HepG2 (cell line): ENCODE data around the gene S100A5. TPM values are rescaled to one million over a fixed set of nuclear protein-coding genes. Genes with fewer than 3 reads are reported as not detected.

Experiments used
- ATAC-seq: fragments of 200-7000 bp; cut with Tn5 transposase; 3 replicates; pipeline ENCODE4 v1.9.1; 2020; ENCODE audit warnings: mild to moderate bottlenecking, moderate library complexity
- BruUV-seq: library from RNA; stranded (reverse); fragments of 400-500 nt; replicated peaks from 2 replicates; lab custom pipeline; 2021; lab: Mats Ljungman, UMichigan
- CTCF ChIA-PET: fragments of 300-600 bp; formaldehyde crosslinking; extraction: SDS; loops from one replicate; lab custom pipeline; 2021; ENCODE audit warnings: low total read pairs, inconsistent platforms, low intra/inter-chr PET ratio; lab: Yijun Ruan, JAX
- POLR2A ChIA-PET: fragments of 350-600 bp; sonication (Branson Sonifier 250); formaldehyde crosslinking; loops from one replicate; lab custom pipeline; 2020; ENCODE audit warnings: antibody characterized with exemption, inconsistent platforms; lab: Yijun Ruan, JAX
- DNase-seq: peaks from one replicate; pipeline ENCODE4 v3.0.0-alpha.2; 2015; ENCODE audit warnings: low spot score
- FAIRE-seq: peaks from 3 replicates; lab custom pipeline; 2011; peaks lifted over from hg19 to GRCh38; lab: Jason Lieb, UNC
- H2AFZ ChIP-seq: one replicate; pipeline ENCODE4 v1.6.1; 2011; ENCODE audit warnings: low read length, inconsistent platforms
- H3K27ac ChIP-seq: fragments of 300-600 bp; 3 replicates; pipeline ENCODE4 v1.8.0; 2011; ENCODE audit warnings: mixed run types, mild to moderate bottlenecking, mixed read lengths, low read length, inconsistent platforms; ENCODE audit not compliant: insufficient read depth; ENCODE audit errors: extremely low read length
- H3K27me3 ChIP-seq, 2 experiments: fragments of 200-600 bp in 1 of 2; 2 replicates in 1 of 2; 3 replicates in 1 of 2; pipeline versions ENCODE4 v1.6.0 to v1.8.0; 2011; ENCODE audit warnings: low read length in 2 of 2, mild to moderate bottlenecking in 2 of 2, moderate library complexity in 2 of 2, inconsistent platforms in 1 of 2; ENCODE audit not compliant: insufficient read depth in 2 of 2, control insufficient read depth in 1 of 2
- H3K36me3 ChIP-seq, 2 experiments: fragments of 200-600 bp in 1 of 2; replicated peaks in 1 of 2; 2 replicates in 1 of 2; 3 replicates in 1 of 2; pipeline versions ENCODE4 v1.5.1 to v1.8.0; 2011; ENCODE audit warnings: low read length in 2 of 2, inconsistent platforms in 1 of 2; ENCODE audit not compliant: insufficient read depth in 2 of 2, control insufficient read depth in 1 of 2
- H3K4me1 ChIP-seq: 2 replicates; pipeline ENCODE4 v1.5.1; 2012; ENCODE audit warnings: low read length, inconsistent platforms; ENCODE audit not compliant: insufficient read depth
- H3K4me2 ChIP-seq: 2 replicates; pipeline ENCODE4 v1.6.0; 2011; ENCODE audit warnings: low read depth, low read length, inconsistent platforms
- H3K4me3 ChIP-seq, 3 experiments: fragments of 200-600 bp in 1 of 3; sonication (generic), shearing (Covaris generic) in 1 of 3; replicated peaks in 1 of 3; 2 replicates each; pipeline ENCODE4 v1.5.1; 2011 to 2016; ENCODE audit warnings: low read length in 3 of 3, inconsistent platforms in 2 of 3, low read depth in 2 of 3, mild to moderate bottlenecking in 2 of 3, control low read depth in 1 of 3, mixed read lengths in 1 of 3; ENCODE audit not compliant: insufficient read depth in 1 of 3
- H3K79me2 ChIP-seq: one replicate; pipeline ENCODE4 v1.6.1; 2011; ENCODE audit warnings: low read length, inconsistent platforms; ENCODE audit not compliant: insufficient read depth
- H3K9ac ChIP-seq: 2 replicates; pipeline ENCODE4 v1.6.0; 2011; ENCODE audit warnings: mild to moderate bottlenecking, low read depth, low read length, inconsistent platforms; ENCODE audit not compliant: insufficient read depth
- H3K9me3 ChIP-seq: 2 replicates; pipeline ENCODE4 v1.5.1; 2012; ENCODE audit warnings: mild to moderate bottlenecking, low read length
- H4K20me1 ChIP-seq: 2 replicates; pipeline ENCODE4 v1.6.0; 2011; ENCODE audit warnings: inconsistent platforms, mild to moderate bottlenecking, low read length, moderate library complexity; ENCODE audit not compliant: insufficient read depth
- FOSL2 ChIP-seq: sonication (generic); formaldehyde crosslinking; IDR thresholded peaks from 2 replicates; pipeline ENCODE4 v1.4.0; 2020; ENCODE audit warnings: missing genetic modification reagents
- GATAD2A ChIP-seq: IDR thresholded peaks from 2 replicates; pipeline ENCODE4 v1.6.1; 2016
- KMT2A ChIP-seq: sonication (generic); formaldehyde crosslinking; IDR thresholded peaks from 2 replicates; pipeline ENCODE4 v1.4.0; 2020; ENCODE audit warnings: missing genetic modification reagents
- MEIS1 ChIP-seq: sonication (generic); formaldehyde crosslinking; IDR thresholded peaks from 2 replicates; pipeline ENCODE4 v1.9.0; 2021; ENCODE audit warnings: mild to moderate bottlenecking, missing genetic modification reagents, moderate library complexity, borderline replicate concordance
- SP140L ChIP-seq: sonication (generic); formaldehyde crosslinking; IDR thresholded peaks from 2 replicates; pipeline ENCODE4 v1.4.0; 2020; ENCODE audit warnings: missing genetic modification reagents, borderline replicate concordance
- ZBTB20 ChIP-seq: sonication (generic); formaldehyde crosslinking; IDR thresholded peaks from 2 replicates; pipeline ENCODE4 v1.8.1; 2023; ENCODE audit warnings: missing genetic modification reagents, low read depth, mild to moderate bottlenecking, borderline replicate concordance
- ZNF18 ChIP-seq: sonication (generic); formaldehyde crosslinking; IDR thresholded peaks from 2 replicates; pipeline ENCODE4 v1.8.0; 2022; ENCODE audit warnings: mild to moderate bottlenecking, missing genetic modification reagents; ENCODE audit not compliant: insufficient replicate concordance
- ZNF317 ChIP-seq: sonication (generic); formaldehyde crosslinking; IDR thresholded peaks from 2 replicates; pipeline ENCODE4 v1.5.0; 2020; ENCODE audit warnings: mild to moderate bottlenecking, missing genetic modification reagents
- ZNF607 ChIP-seq: sonication (generic); formaldehyde crosslinking; IDR thresholded peaks from 2 replicates; pipeline ENCODE4 v1.5.1; 2020; ENCODE audit warnings: missing genetic modification reagents, mild to moderate bottlenecking, borderline replicate concordance
- ZNF629 ChIP-seq: sonication (generic); formaldehyde crosslinking; conservative IDR thresholded peaks from 2 replicates; pipeline ENCODE4 v1.5.0; 2020; ENCODE audit warnings: missing genetic modification reagents
- ZNF704 ChIP-seq: sonication (generic); formaldehyde crosslinking; IDR thresholded peaks from 2 replicates; pipeline ENCODE4 v1.8.1; 2023; ENCODE audit warnings: mild to moderate bottlenecking, inconsistent platforms, moderate library complexity, missing genetic modification reagents, borderline replicate concordance
- WGBS: methylation state at CpG from one replicate; pipeline ENCODE4 v1.1.6; 2017; ENCODE audit warnings: low lambda C conversion rate; 5-methylcytosine and 5-hydroxymethylcytosine counted together
- in situ Hi-C: cut with HindIII; loops from 2 replicates; pipeline ENCODE4 v1.10.0; 2017; ENCODE audit warnings: low pct_unique_long_range_greater_than_20kb; ENCODE audit not compliant: extremely low pct_ligation_motif_present
- intact Hi-C: fragments of 100-400 bp; cut with micrococcal nuclease; formaldehyde crosslinking; loops from one replicate; pipeline ENCODE4 v1.10.0; 2022; ENCODE audit not compliant: unreplicated experiment
- polyA plus RNA-seq, 8 experiments: library from polyadenylated mRNA; depleted of rRNA in 3 of 8; stranded (reverse) in 7 of 8; unstranded in 1 of 8; fragments of >200 nt; fragmentation: Illumina TruSeq in 4 of 8; extraction: Trizol in 4 of 8; gene quantifications; 2 replicates each; pipeline versions ENCODE4 v1.2.1 to v1.2.3, GENCODE V29; 2011 to 2016; ENCODE audit warnings: low read depth in 4 of 8, missing spikeins in 1 of 8, mixed read lengths in 1 of 8; ENCODE audit not compliant: insufficient read depth in 1 of 8
- total RNA-seq, 5 experiments: library from RNA; depleted of rRNA; stranded (reverse); fragments of >200 nt; fragmentation: Illumina TruSeq; extraction: Trizol; gene quantifications; 2 replicates each; pipeline ENCODE4 v1.2.3, GENCODE V29; 2016; ENCODE audit warnings: low read depth in 1 of 5
- TF ChIP-seq, protein P1 (sequence below): sonication (generic); formaldehyde crosslinking; IDR thresholded peaks from 2 replicates; pipeline ENCODE4 v1.4.0; 2020; ENCODE audit warnings: missing genetic modification reagents

Gene S100A5
- total and polyA plus RNA-seq, 2 of the 13 experiments (the other 11 are each of a cell fraction or from before 2014, with no cell fraction given) = not detected

DNA sequence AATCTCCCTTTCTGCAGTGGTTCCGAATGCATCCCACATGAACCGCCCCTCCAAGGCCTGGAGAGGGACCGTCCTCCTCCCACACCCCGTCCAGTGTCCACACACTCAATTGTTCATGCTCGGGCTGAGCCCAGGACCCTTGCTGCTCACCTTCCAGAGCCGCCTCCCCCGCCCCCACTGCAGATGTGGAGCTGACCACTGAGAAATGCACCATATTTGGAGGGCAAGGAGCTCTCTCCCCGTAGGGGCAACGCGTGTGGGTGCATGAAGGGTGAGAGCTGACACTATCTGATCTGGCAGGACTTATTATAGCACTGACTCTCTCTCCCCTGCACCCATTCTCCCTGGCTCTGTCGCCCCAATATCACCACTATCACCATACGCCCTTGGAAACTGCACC is 12.4 kb upstream of the S100A5 start:
- no peaks in the 10 kb centered on the region for H3K36me3 ChIP-seq
- no peak overlapping the region for H2AFZ ChIP-seq
- H3K4me2 ChIP-seq = no peak overlapping the region
- no peak overlapping the region for H3K9ac ChIP-seq
- no peak overlapping the region for H3K27ac ChIP-seq
- intact Hi-C loops = no loop called here
- DNase-seq = no peak
- in situ Hi-C loops = no loop called here
- 52% methylated on average over 12 of the region's 12 CpGs for WGBS
- no peaks in the 10 kb centered on the region for H4K20me1 ChIP-seq
- no peak for FAIRE-seq
- peaks cover 51% of the 10 kb centered on the region for H3K4me1 ChIP-seq
- ChIA-PET CTCF (no interaction called here), POLR2A (interaction anchor here (1.2 to 1.7 kb wide), 3 partner anchors 8 to 13 kb away, joined by 4 to 9 read pairs (median 5); no protein-coding TSS in a partner anchor)
- no peaks in the 10 kb centered on the region for H3K9me3 ChIP-seq
- H3K27me3 ChIP-seq = peaks cover 2 to 24% of the 10 kb centered on the region in 2 experiments; a peak in 3 of 5 replicates
- no peaks in the 10 kb centered on the region for H3K79me2 ChIP-seq
- H3K4me3 ChIP-seq = no peak overlapping the region
- no peak for ATAC-seq
- BruUV-seq = no TSS peak
- TF ChIP-seq FOSL2 (CRISPR knock-in tag) (no peak), KMT2A (CRISPR knock-in tag) (no peak), SP140L (CRISPR knock-in tag) (no peak), MEIS1 (CRISPR knock-in tag) (no peak), ZNF629 (no peak), ZNF704 (CRISPR knock-in tag) (no peak), ZNF607 (CRISPR knock-in tag) (no peak), ZNF18 (CRISPR knock-in tag) (no peak), GATAD2A (no peak), ZNF317 (CRISPR knock-in tag) (no peak), ZBTB20 (CRISPR knock-in tag) (no peak)
- TF ChIP-seq, protein P1, sequence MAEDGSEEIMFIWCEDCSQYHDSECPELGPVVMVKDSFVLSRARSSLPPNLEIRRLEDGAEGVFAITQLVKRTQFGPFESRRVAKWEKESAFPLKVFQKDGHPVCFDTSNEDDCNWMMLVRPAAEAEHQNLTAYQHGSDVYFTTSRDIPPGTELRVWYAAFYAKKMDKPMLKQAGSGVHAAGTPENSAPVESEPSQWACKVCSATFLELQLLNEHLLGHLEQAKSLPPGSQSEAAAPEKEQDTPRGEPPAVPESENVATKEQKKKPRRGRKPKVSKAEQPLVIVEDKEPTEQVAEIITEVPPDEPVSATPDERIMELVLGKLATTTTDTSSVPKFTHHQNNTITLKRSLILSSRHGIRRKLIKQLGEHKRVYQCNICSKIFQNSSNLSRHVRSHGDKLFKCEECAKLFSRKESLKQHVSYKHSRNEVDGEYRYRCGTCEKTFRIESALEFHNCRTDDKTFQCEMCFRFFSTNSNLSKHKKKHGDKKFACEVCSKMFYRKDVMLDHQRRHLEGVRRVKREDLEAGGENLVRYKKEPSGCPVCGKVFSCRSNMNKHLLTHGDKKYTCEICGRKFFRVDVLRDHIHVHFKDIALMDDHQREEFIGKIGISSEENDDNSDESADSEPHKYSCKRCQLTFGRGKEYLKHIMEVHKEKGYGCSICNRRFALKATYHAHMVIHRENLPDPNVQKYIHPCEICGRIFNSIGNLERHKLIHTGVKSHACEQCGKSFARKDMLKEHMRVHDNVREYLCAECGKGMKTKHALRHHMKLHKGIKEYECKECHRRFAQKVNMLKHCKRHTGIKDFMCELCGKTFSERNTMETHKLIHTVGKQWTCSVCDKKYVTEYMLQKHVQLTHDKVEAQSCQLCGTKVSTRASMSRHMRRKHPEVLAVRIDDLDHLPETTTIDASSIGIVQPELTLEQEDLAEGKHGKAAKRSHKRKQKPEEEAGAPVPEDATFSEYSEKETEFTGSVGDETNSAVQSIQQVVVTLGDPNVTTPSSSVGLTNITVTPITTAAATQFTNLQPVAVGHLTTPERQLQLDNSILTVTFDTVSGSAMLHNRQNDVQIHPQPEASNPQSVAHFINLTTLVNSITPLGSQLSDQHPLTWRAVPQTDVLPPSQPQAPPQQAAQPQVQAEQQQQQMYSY = no peak
